ENCODE results near the gene NCBP2L.
A peak's percentile ranks its signal among the peaks of the same experiment; 100 is the strongest.

The NCBP2L gene

DNA sequence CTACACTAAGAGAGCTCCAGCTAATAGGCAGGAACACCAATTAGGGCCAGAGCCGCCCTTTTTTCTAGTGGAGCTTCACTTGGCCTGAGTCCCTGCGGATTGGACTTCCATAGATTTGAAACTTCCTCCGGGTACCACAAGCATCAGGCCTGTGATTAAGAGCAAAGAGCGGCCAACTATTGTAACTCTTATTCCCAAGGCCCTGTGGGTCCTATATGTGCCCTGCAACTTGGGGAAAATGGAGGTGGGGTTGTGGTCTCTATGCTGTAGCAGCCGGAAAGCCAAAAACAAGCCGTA, at the start of gene NCBP2L:
Gene NCBP2L (plus strand): TSS at position 198 of the 297 bp plus-strand sequence. CDS start 16,488 bp downstream, outside the sequence.
- DNase-seq (ENCODE audit: insufficient read length, low spot score) (no peak), FAIRE-seq (no peak)

GRCh38 chrX:107728371-107729099, 49.0 kb upstream of the NCBP2L start:
- FAIRE-seq (no peak), DNase-seq (ENCODE audit: insufficient read length, low spot score) (no peak)

DNA sequence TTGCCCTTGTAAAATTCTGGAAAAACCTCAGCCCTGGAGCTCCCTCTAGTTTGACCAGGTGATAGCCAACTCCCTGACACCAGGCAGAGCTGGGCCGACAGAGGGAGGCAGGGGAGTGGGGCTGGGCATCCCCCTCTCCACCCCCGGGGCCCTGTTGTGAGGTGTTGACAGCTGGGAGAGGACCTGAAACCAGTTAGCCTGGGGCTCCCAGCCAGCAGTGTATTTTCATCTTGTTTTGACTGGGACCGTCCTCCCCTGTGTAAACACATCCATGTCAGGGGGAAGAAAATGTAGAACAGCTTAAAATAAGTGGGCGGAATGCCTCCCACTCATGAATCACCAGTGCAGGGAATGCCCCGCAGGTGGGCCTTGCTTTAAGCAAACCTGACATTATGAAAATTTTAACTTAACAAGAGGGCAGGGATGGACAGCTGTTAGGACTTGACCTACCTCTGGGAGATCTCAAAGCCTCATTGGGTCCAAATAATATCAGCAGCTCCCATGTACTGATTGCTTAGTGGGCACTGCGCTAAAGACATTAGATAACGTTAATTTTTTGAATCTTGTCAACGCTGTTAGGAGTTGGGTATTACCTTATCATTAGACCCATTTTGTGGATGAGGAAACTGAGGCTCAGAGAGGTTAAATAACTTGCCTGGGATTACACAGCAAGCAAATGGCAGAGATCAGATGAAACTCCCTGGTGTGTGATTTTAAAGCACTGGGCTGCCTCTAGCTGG, 47.8 kb upstream of the NCBP2L start:
- DNase-seq (ENCODE audit: insufficient read length, low spot score): no peak

GRCh38 chrX:107730298-107730655, 47.3 kb upstream of the NCBP2L start:
- FAIRE-seq (no peak), DNase-seq (ENCODE audit: insufficient read length, low spot score) (no peak)

More for the DNA sequence above, 47.8 kb upstream of the NCBP2L start:
- no peak for FAIRE-seq

GRCh38 chrX:107730991-107731766, 46.4 kb upstream of the NCBP2L start:
- no peak for FAIRE-seq

GRCh38 chrX:107731831-107732502, 45.6 kb upstream of the NCBP2L start:
- DNase-seq (ENCODE audit: insufficient read length, low spot score) (no peak), FAIRE-seq (no peak)

More at GRCh38 chrX:107730991-107731766, 46.4 kb upstream of the NCBP2L start:
- no peak for DNase-seq (ENCODE audit: insufficient read length, low spot score)

GRCh38 chrX:107733686-107734085, 43.8 kb upstream of the NCBP2L start:
- FAIRE-seq: no peak
- DNase-seq (ENCODE audit: insufficient read length, low spot score): no peak

DNA sequence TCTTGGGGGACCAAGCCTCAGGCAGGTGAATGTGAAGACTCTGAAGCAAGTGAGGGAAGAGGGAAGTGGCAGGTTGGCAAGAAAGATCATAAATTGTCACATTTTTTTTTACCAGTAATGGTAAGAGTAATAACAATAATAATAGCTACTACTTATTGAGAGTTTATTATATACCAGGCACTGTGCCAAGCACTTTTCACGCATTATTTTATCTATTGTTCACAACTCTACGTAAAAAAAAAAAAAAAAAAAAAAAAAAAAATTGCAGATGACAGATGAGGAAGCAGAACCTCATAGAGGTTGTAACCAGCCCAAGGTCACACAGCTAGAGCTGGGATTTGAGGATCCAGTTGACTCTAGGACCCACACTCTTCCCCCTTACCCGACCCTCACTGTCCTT, 42.9 kb upstream of the NCBP2L start:
- no peak for DNase-seq (ENCODE audit: insufficient read length, low spot score)
- no peak for FAIRE-seq

DNA sequence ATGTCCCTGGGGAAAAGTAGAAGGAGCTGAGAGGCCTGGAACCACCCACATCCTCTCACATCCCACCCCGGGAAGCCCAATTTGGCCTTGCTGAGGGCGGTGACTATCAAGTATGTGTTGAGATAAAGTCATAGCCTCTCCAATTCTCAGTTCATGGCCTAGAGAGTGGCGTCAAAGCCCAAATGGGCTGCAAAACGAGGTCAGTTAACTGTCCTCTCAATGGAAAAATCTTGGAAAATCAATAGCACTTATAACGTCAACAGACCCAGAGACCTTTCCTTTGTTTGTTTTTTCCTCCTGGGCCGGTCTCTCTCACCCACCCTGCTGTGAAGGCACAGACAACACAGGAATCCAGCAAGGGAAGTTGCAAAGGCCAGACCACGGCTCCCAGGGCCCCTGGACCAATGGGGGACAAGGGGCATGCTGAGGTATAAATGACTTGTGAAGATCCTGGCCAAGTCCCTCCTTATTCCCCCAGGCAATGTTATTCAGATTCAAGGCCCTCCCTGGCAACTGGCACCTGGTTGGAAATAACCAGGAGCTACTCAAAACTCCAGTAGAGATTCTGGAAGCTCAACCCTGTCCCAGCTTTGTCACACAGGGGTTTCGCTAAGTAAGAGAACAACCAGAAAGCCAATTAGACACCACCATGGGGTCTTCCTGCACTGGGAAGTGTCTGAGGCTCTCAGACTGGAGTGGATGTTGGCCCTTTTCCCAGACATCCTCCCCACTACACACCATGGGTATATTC, 40.6 kb upstream of the NCBP2L start:
- DNase-seq (ENCODE audit: insufficient read length, low spot score) (no peak), FAIRE-seq (peak; percentile 23)

DNA sequence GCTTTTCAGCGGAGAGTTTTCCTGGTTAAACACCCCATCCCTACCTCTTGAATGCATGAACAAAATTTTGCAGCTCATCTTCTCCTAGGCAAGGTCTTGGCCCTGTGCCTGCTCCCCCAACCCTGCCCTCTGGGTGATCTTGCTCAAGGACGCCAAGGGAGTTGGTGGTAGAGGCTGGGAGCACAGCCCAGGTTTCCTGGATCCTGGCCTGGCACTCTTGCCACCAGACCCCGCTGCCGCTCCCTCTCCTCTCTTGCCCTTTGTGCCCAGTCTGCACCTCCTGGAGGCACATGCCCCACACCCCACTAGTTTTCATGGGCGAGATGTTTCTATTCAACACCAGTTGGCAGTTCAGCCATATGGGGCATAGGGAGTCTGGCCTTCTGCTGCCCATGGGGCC, 39.3 kb upstream of the NCBP2L start:
- DNase-seq (ENCODE audit: insufficient read length, low spot score) (no peak), FAIRE-seq (no peak)

DNA sequence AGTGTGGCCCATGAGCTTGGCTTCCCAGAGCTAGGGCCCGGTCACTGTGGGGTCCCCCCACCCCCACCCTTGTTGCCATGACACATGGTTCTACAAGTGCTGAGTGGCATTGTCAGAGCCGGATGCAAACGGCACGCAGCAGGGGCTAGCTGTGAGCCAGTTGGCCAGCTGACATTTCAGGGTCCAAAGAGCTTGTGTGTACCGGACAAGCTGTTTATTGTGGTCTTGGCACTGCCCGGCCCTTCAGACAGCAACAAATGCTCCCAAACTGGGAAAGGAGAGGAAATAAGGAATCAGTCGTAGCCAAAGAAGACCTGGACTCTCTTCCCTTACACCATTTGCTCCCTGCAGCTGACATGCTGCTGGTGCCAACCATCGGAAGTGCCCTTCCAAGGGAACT, 38.8 kb upstream of the NCBP2L start:
- DNase-seq (ENCODE audit: insufficient read length, low spot score) (no peak), FAIRE-seq (no peak)

GRCh38 chrX:107739541-107739940, 38.0 kb upstream of the NCBP2L start:
- DNase-seq (ENCODE audit: insufficient read length, low spot score) (no peak), FAIRE-seq (no peak)

- DNase-seq (ENCODE audit: insufficient read length, low spot score): no peak
- no peak for FAIRE-seq
Observed at GRCh38 chrX:107741404-107741790, 36.1 kb upstream of the NCBP2L start.

GRCh38 chrX:107742700-107743191, 34.8 kb upstream of the NCBP2L start:
- DNase-seq (ENCODE audit: insufficient read length, low spot score) (no peak), FAIRE-seq (no peak)

DNA sequence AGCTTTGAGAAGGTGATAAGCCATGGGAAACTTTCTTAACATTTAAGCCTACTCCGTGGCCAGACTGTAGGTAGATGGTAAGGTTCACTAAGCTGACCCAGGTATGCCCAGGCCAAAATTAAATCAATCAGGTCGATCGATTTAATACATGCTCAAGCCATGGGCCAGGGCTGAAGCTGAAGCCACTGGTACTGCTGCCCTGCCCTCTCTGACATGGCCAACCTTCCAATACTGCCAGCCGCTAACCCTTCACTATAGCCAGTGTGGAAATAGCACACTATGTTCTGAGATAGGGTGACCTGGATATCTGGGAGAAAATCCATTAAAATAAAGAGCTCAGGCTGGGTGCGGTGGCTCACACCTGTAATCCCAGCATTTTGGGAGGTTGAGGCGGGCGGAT, 33.5 kb upstream of the NCBP2L start:
- DNase-seq (ENCODE audit: insufficient read length, low spot score): no peak
- FAIRE-seq: no peak

- FAIRE-seq (no peak), DNase-seq (ENCODE audit: insufficient read length, low spot score) (no peak)
Observed at GRCh38 chrX:107744868-107745267, 32.7 kb upstream of the NCBP2L start.

DNA sequence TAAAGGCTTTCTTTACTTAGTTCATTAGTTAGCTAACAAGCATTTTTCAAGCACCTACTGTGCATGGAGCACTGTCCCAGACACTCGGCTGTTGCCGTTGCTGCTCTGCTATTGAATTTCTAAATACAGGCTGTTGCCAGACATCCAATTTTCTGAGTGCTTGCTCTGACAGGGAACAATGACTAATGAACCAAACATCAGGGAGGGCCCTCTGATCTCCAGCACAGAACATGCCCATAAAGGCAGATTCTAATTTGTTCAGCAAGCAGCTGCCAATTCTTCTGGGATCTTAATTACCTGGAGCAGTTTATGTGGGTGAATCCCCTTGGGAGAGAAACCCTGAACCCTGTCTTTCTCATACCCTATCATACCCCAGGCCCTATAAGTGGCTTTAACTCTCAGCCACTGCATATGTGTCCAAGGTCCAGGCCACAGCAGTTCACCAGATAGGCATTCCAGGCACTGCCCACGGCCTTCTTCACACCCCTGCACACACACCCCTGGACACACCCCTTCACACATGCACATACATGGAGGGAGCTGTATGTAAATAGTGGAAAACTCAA, 29.9 kb upstream of the NCBP2L start:
- FAIRE-seq: no peak
- no peak for DNase-seq (ENCODE audit: insufficient read length, low spot score)

DNA sequence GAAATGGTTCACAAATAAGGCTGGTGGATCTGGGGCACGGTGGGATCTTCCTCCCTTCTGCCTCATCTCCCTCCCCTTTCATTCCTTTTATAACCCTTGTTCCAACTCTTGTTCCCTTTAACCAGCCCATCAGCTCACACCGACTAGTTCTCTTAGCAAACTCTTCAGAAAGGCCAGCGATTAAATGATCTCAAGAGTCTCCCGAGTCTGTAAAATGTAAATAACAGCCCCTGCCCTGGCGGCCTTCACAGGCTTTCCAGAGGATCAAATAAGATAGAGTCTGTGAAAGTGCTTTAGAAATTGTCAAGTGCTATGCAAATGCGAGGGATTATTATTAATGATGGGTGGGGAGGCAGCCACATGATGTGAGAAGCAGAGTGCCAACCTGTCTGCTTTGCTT, 29.0 kb upstream of the NCBP2L start:
- FAIRE-seq: no peak
- no peak for DNase-seq (ENCODE audit: insufficient read length, low spot score)

DNA sequence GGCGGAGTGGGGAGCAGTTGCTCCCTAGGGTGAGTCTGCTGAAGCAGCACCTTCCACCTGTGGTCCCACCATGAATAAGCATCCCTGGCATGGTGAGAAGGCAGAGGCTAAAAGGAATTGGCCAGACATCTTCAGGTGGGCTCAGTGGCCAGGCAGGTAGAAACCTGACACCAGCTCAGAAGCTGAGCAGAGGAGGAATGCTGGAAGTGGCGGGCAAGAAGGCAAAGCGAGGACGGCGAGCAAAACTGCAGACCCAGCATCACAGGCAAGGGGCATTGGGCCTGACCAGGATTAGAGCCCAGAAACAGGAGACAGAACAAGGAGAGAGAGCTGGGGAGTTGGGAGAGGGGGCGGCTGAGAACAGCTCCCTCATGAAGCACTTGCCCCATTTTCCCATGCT, 27.3 kb upstream of the NCBP2L start:
- no peak for FAIRE-seq

GRCh38 chrX:107750861-107751445, 26.6 kb upstream of the NCBP2L start:
- no peak for FAIRE-seq
- DNase-seq (ENCODE audit: insufficient read length, low spot score): no peak

More for the DNA sequence above, 27.3 kb upstream of the NCBP2L start:
- no peak for DNase-seq (ENCODE audit: insufficient read length, low spot score)
